ENCODE results near the gene EHD2.
"Not testable (repeated sequence)": the region's sequence is repeated elsewhere in the genome, so short reads cannot be mapped to it uniquely, and the experiment has no call there.

Gene EHD2

GRCh38 chr19:47754206-47755064 lies 41.2 kb downstream of the EHD2 start:
- no peak for DNase-seq

GRCh38 chr19:47755065-47755761 lies 42.0 kb downstream of the EHD2 start:
- no peak for DNase-seq

GRCh38 chr19:47755762-47756626 lies 42.8 kb downstream of the EHD2 start:
- no peak for DNase-seq

- DNase-seq = no peak
Measured at GRCh38 chr19:47756627-47756929, 43.4 kb downstream of the EHD2 start.

GRCh38 chr19:47756953-47757608 lies 43.9 kb downstream of the EHD2 start:
- no peak for DNase-seq

GRCh38 chr19:47757617-47758442 lies 44.6 kb downstream of the EHD2 start:
- no peak for DNase-seq

GRCh38 chr19:47758443-47758804 lies 45.2 kb downstream of the EHD2 start:
- no peak for DNase-seq

GRCh38 chr19:47760632-47760999 lies 47.4 kb downstream of the EHD2 start:
- no peak for DNase-seq

- no peak for DNase-seq
Measured at GRCh38 chr19:47761566-47761965, 48.3 kb downstream of the EHD2 start.

GRCh38 chr19:47762151-47762550 lies 48.9 kb downstream of the EHD2 start:
- no peak for DNase-seq

GRCh38 chr19:47762615-47763308 lies 49.5 kb downstream of the EHD2 start:
- no peak for DNase-seq

- DNase-seq = not testable (repeated sequence)
Measured at GRCh38 chr19:47764705-47765104, 51.5 kb downstream of the EHD2 start.

- DNase-seq = no peak
Measured at GRCh38 chr19:47765523-47766358, 52.5 kb downstream of the EHD2 start.

- DNase-seq = no peak
Measured at GRCh38 chr19:47766359-47766620, 53.1 kb downstream of the EHD2 start.

GRCh38 chr19:47766670-47767069 lies 53.4 kb downstream of the EHD2 start:
- DNase-seq = no peak

GRCh38 chr19:47767349-47767748 lies 54.1 kb downstream of the EHD2 start:
- no peak for DNase-seq

GRCh38 chr19:47768604-47769003 lies 55.4 kb downstream of the EHD2 start:
- no peak for DNase-seq

GRCh38 chr19:47769534-47769933 lies 56.3 kb downstream of the EHD2 start:
- no peak for DNase-seq

GRCh38 chr19:47771291-47771690 lies 58.1 kb downstream of the EHD2 start:
- DNase-seq = not testable (repeated sequence)

- no peak for DNase-seq
Measured at GRCh38 chr19:47776568-47776967, 63.3 kb downstream of the EHD2 start.

Data from activated CD8-positive, alpha-beta memory T cell treated with anti-CD3 and anti-CD28 coated beads, Interleukin-2, amount 50 U/mL, for 48 hours (primary cell).